HCT116 (cell line): ENCODE measurements around the gene ARF1. TPM values are rescaled to one million over a fixed set of nuclear protein-coding genes. Genes with fewer than 3 reads are reported as not detected.

ENCODE experiments used
- ATAC-seq: fragments of 200-7000 bp; cut with Tn5 transposase; 2 replicates; pipeline ENCODE4 v1.9.1; 2020; ENCODE audit warnings: mild to moderate bottlenecking, moderate library complexity
- BruUV-seq: library from RNA; stranded (reverse); fragments of 400-500 nt; replicated peaks from 2 replicates; lab custom pipeline; 2021; lab: Mats Ljungman, UMichigan
- CTCF ChIA-PET: fragments of 300-600 bp; sonication (Branson Sonifier 250); formaldehyde crosslinking; loops from one replicate; lab custom pipeline; 2021; ENCODE audit warnings: antibody characterized with exemption; lab: Charles Lee
- POLR2A ChIA-PET: fragments of 300-600, 350-600 bp; sonication (Branson Sonifier 250); formaldehyde crosslinking; loops from one replicate; lab custom pipeline; 2021; ENCODE audit warnings: antibody characterized with exemption; lab: Charles Lee
- RAD21 ChIA-PET, 2 experiments: fragments of 300-600 bp; sonication (Branson Sonifier 250); formaldehyde crosslinking; loops; one replicate each; lab custom pipeline; 2023; ENCODE audit warnings: low total read pairs in 2 of 2; ENCODE audit not compliant: uncharacterized antibody in 2 of 2, unreplicated experiment in 2 of 2, low non-redundant PET in 1 of 2; lab: Charles Lee
- DNase-seq: peaks from one replicate; pipeline ENCODE4 v3.0.0-alpha.2; 2010; ENCODE audit warnings: low read depth, low spot score
- H2AFZ ChIP-seq: fragments of 200-600 bp; shearing (Covaris generic), sonication (generic); 2 replicates; pipeline ENCODE4 v1.6.1; 2017; ENCODE audit warnings: low read depth, mixed run types, mixed read lengths, antibody characterized with exemption, low read length; ENCODE audit not compliant: poor library complexity, severe bottlenecking
- H3K27ac ChIP-seq: 2 replicates; pipeline ENCODE4 v1.5.1; 2012; ENCODE audit warnings: low read depth, low read length
- H3K27me3 ChIP-seq: fragments of 200-600 bp; sonication (generic); 2 replicates; pipeline ENCODE4 v1.6.1; 2016; ENCODE audit warnings: mixed run types, low read length, mixed read lengths; ENCODE audit not compliant: insufficient read depth
- H3K36me3 ChIP-seq, 2 experiments: fragments of 200-500 bp in 1 of 2; fragments of 200-600 bp in 1 of 2; sonication (Bioruptor generic) in 1 of 2; sonication (generic) in 1 of 2; 2 replicates each; pipeline versions ENCODE4 v1.5.1 to v1.6.1; 2014 to 2016; ENCODE audit warnings: low read length in 2 of 2, inconsistent platforms in 1 of 2, mixed read lengths in 1 of 2, mixed run types in 1 of 2; ENCODE audit not compliant: insufficient read depth in 2 of 2, control insufficient read depth in 1 of 2
- H3K4me1 ChIP-seq, 2 experiments: fragments of 200-600 bp in 1 of 2; sonication (generic) in 1 of 2; 2 replicates each; pipeline versions ENCODE4 v1.5.1 to v1.6.1; 2012 to 2017; ENCODE audit warnings: low read length in 2 of 2, inconsistent platforms in 1 of 2, mild to moderate bottlenecking in 1 of 2, mixed read lengths in 1 of 2, mixed run types in 1 of 2, moderate library complexity in 1 of 2; ENCODE audit not compliant: insufficient read depth in 2 of 2, control insufficient read depth in 1 of 2
- H3K4me2 ChIP-seq: fragments of 200-600 bp; sonication (generic); 2 replicates; pipeline ENCODE4 v1.6.1; 2017; ENCODE audit warnings: mixed run types, low read length, mixed read lengths
- H3K4me3 ChIP-seq, 2 experiments: fragments of 200-600 bp in 1 of 2; sonication (generic) in 1 of 2; replicated peaks in 1 of 2; 2 replicates each; pipeline ENCODE4 v1.5.1; 2011 to 2016; ENCODE audit warnings: low read length in 2 of 2, control low read depth in 1 of 2, low read depth in 1 of 2, mild to moderate bottlenecking in 1 of 2, mixed read lengths in 1 of 2, mixed run types in 1 of 2
- H3K79me2 ChIP-seq: fragments of 200-600 bp; sonication (generic); 2 replicates; pipeline ENCODE4 v1.6.1; 2017; ENCODE audit warnings: mild to moderate bottlenecking, mixed run types, low read length, moderate library complexity, mixed read lengths; ENCODE audit not compliant: insufficient read depth
- H3K9ac ChIP-seq: fragments of 200-600 bp; sonication (generic); 2 replicates; pipeline ENCODE4 v1.6.1; 2016; ENCODE audit warnings: low read length, mixed read lengths
- H3K9me2 ChIP-seq: fragments of 200-600 bp; sonication (generic), shearing (Covaris generic); 2 replicates; pipeline ENCODE4 v1.6.1; 2017; ENCODE audit warnings: mixed run types, mild to moderate bottlenecking, moderate library complexity; ENCODE audit not compliant: insufficient read depth
- H3K9me3 ChIP-seq, 2 experiments: fragments of 200-500 bp in 1 of 2; fragments of 200-600 bp in 1 of 2; sonication (Bioruptor generic) in 1 of 2; sonication (generic) in 1 of 2; 2 replicates each; pipeline ENCODE4 v1.6.1; 2014 to 2017; ENCODE audit warnings: low read length in 2 of 2, mixed read lengths in 2 of 2, inconsistent platforms in 1 of 2, low read depth in 1 of 2, mild to moderate bottlenecking in 1 of 2, mixed run types in 1 of 2, moderate library complexity in 1 of 2; ENCODE audit not compliant: control insufficient read depth in 1 of 2, insufficient read depth in 1 of 2
- H4K20me1 ChIP-seq: fragments of 200-600 bp; sonication (generic), shearing (Covaris generic); 2 replicates; pipeline ENCODE4 v1.6.1; 2017; ENCODE audit warnings: mixed run types, mild to moderate bottlenecking, moderate library complexity; ENCODE audit not compliant: insufficient read depth
- ATF3 ChIP-seq: IDR thresholded peaks from 2 replicates; pipeline ENCODE4 v1.6.1; 2012
- CEBPB ChIP-seq: IDR thresholded peaks from 2 replicates; pipeline ENCODE4 v1.6.1; 2012; ENCODE audit warnings: low read depth
- EGR1 ChIP-seq: IDR thresholded peaks from 2 replicates; pipeline ENCODE4 v1.6.1; 2012; ENCODE audit warnings: low read depth
- ELF1 ChIP-seq: IDR thresholded peaks from 2 replicates; pipeline ENCODE4 v1.6.1; 2012; ENCODE audit warnings: low read depth, borderline replicate concordance
- FOSL1 ChIP-seq: IDR thresholded peaks from 2 replicates; pipeline ENCODE4 v1.6.1; 2012; ENCODE audit warnings: low read depth
- JUND ChIP-seq: IDR thresholded peaks from 2 replicates; pipeline ENCODE4 v1.6.1; 2012
- MAX ChIP-seq: IDR thresholded peaks from 2 replicates; pipeline ENCODE4 v1.6.1; 2012
- POLR2AphosphoS5 ChIP-seq: IDR thresholded peaks from 2 replicates; pipeline ENCODE4 v1.6.1; 2011; ENCODE audit warnings: mild to moderate bottlenecking, low read depth, low read length, moderate library complexity
- RAD21 ChIP-seq: IDR thresholded peaks from 2 replicates; pipeline ENCODE4 v1.6.1; 2012; ENCODE audit warnings: low read depth, mild to moderate bottlenecking
- SRF ChIP-seq: IDR thresholded peaks from 2 replicates; pipeline ENCODE4 v1.6.1; 2012; ENCODE audit warnings: low read depth
- TCF7L2 ChIP-seq: IDR thresholded peaks from 2 replicates; pipeline ENCODE4 v1.7.0; 2011; ENCODE audit warnings: borderline replicate concordance, inconsistent platforms; ENCODE audit not compliant: insufficient read depth, insufficient read length; ENCODE audit errors: extremely low read depth
- ZBTB33 ChIP-seq: IDR thresholded peaks from 2 replicates; pipeline ENCODE4 v1.6.1; 2011; ENCODE audit warnings: mild to moderate bottlenecking, low read length, moderate library complexity; ENCODE audit not compliant: insufficient replicate concordance; ENCODE audit errors: extremely low read depth
- ZFX ChIP-seq: fragments of 450-650 bp; IDR thresholded peaks from 2 replicates; pipeline ENCODE4 v1.6.1; 2017
- intact Hi-C: fragments of 100-400 bp; cut with micrococcal nuclease; formaldehyde crosslinking; loops from 2 replicates; pipeline ENCODE4 v1.10.0; 2022
- total RNA-seq: library from RNA; stranded (reverse); gene quantifications from one replicate; pipeline ENCODE4 v1.2.1, GENCODE V29; 2021; ENCODE audit not compliant: unreplicated experiment

Gene ARF1
- total RNA-seq, 1 experiment from 2014 or later = 394 TPM

DNA sequence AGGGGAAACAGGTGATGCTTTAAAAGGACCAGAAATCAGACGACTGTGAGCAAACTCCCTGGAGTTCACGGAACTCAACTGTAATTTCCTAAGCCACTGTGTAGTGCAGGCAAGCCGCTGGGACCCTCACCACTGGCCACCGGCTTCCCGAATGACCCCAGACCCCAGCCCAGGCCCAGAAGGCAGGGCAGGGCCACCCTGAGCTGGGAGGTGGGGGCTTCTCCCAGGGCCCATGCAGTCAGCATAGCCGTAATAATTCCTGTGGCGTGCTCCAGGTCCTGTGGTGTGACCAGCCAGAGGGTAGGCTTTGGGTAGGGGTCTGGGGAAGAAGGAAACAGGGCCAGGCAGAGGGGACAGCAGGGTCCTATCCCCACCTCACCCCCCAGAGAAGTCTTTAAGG lies 3.5 kb upstream of the ARF1 start:
- Histone ChIP-seq H3K9me3 (no peaks in the 10 kb centered on the region), H3K9ac (no peak overlapping the region), H3K36me3 (0 out of 4 replicates have a peak, but pooled peaks cover 0 to under 1% of the 10 kb centered on the region in 2 experiments), H3K9me2 (no peaks in the 10 kb centered on the region), H4K20me1 (peaks cover 5% of the 10 kb centered on the region; the same call in 1 of the 2 replicates), H2AFZ (no peak overlapping the region), H3K27ac (no peak overlapping the region), H3K27me3 (no peaks in the 10 kb centered on the region), H3K4me3 (no peak overlapping the region), H3K4me2 (no peak overlapping the region), H3K4me1 (peaks cover 0 to 15% of the 10 kb centered on the region in 2 experiments; a peak in 2 of 4 replicates), H3K79me2 (peaks cover 47% of the 10 kb centered on the region)
- intact Hi-C loops = loop anchor here (10.0 kb wide), 1 partner anchor 314 kb away; no protein-coding TSS in a partner anchor
- no TSS peak for BruUV-seq
- TF ChIP-seq SRF (no peak), ELF1 (no peak), ZFX (no peak), EGR1 (no peak), RAD21 (no peak), CEBPB (no peak), POLR2AphosphoS5 (no peak), TCF7L2 (no peak), MAX (no peak)
- ATAC-seq = no peak
- CTCF ChIA-PET = no interaction called here
- RAD21 ChIA-PET = no interaction called here
- DNase-seq = no peak
- POLR2A ChIA-PET = no interaction called here

DNA sequence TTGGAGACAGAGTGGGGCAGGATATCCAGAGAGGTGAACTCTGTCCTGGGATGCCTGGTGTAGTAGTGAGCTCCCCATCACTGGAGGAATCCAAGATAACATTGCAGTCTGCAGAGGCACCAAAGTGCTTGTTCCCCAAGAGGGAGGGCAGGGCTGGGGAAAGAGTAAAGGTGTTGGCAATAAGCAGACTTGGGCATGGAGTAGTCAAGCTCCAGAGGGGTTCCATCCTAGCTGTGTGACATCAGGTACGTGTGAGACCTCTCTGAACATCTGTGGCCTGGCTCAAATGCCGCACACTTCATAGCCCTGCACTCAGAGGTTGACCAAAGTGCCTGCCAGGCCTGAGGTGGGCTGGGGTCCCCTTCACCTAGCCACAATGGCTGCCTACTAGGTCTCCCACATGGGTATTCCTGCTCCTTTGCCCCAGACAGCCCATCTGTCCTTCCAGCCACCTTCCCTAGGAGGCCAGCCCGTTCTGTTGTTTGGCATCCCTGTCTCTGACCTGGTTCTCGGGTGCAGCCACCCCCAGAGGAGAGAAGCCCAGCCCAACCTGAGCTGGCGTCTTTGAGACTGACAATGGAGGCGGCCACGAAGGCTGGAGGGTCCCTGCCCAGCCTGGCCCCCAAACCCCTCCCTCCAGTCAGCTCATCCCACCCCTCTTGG lies 2.8 kb upstream of the ARF1 start:
- no peaks in the 10 kb centered on the region for H3K9me3 ChIP-seq
- no peak overlapping the region for H3K27ac ChIP-seq
- H3K27me3 ChIP-seq = no peaks in the 10 kb centered on the region
- DNase-seq (no peak), ATAC-seq (no peak)
- intact Hi-C loops = loop anchor here (10.0 kb wide), 1 partner anchor 315 kb away; no protein-coding TSS in a partner anchor
- peaks cover 54% of the 10 kb centered on the region for H3K79me2 ChIP-seq
- no peak overlapping the region for H2AFZ ChIP-seq
- TF ChIP-seq ELF1 (no peak), POLR2AphosphoS5 (no peak), ZBTB33 (no peak), ZFX (no peak), FOSL1 (no peak), JUND (no peak), ATF3 (no peak), CEBPB (no peak)
- no peak overlapping the region for H3K4me2 ChIP-seq
- ChIA-PET POLR2A (no interaction called here), CTCF (no interaction called here), RAD21 (no interaction called here)
- H3K9ac ChIP-seq = no peak overlapping the region
- peaks cover 6 to 22% of the 10 kb centered on the region in 2 experiments; a peak in 3 of 4 replicates for H3K4me1 ChIP-seq
- peaks cover 0 to 7% of the 10 kb centered on the region in 2 experiments; a peak in 1 of 4 replicates for H3K36me3 ChIP-seq
- H3K9me2 ChIP-seq = no peaks in the 10 kb centered on the region
- H4K20me1 ChIP-seq = peaks cover 12% of the 10 kb centered on the region
- H3K4me3 ChIP-seq = no peak overlapping the region
- BruUV-seq = no TSS peak
